Nucleus accumbens (tissue), 56 donors: ENCODE data around the gene PLEKHM3.

Experiments used
- DNase-seq, 56 donors: peaks; one replicate each; lab custom pipeline; 2025; lab: John Stamatoyannopoulos, UW

PLEKHM3 gene

GRCh38 chr2:207896525-207897285, 128.6 kb downstream of the PLEKHM3 start:
- no peak for DNase-seq

GRCh38 chr2:207895274-207895860, 130.0 kb downstream of the PLEKHM3 start:
- DNase-seq = no peak

- peak in 4 of 56 donors; percentile 2 to 24 (median 12) for DNase-seq
Measured at GRCh38 chr2:207892716-207893402, 132.5 kb downstream of the PLEKHM3 start.

GRCh38 chr2:207891086-207891844, 134.1 kb downstream of the PLEKHM3 start:
- DNase-seq = no peak

GRCh38 chr2:207887500-207887899, 137.8 kb downstream of the PLEKHM3 start:
- no peak for DNase-seq

- DNase-seq = no peak
Measured at GRCh38 chr2:207885010-207885409, 140.3 kb downstream of the PLEKHM3 start.

GRCh38 chr2:207884127-207884526, 141.2 kb downstream of the PLEKHM3 start:
- DNase-seq = no peak

- DNase-seq = no peak
Measured at GRCh38 chr2:207883002-207883780, 142.1 kb downstream of the PLEKHM3 start.

- DNase-seq = no peak
Measured at GRCh38 chr2:207881902-207882301, 143.4 kb downstream of the PLEKHM3 start.

GRCh38 chr2:207879536-207879935, 145.8 kb downstream of the PLEKHM3 start:
- DNase-seq = no peak

- DNase-seq = no peak
Measured at GRCh38 chr2:207876842-207877535, 148.3 kb downstream of the PLEKHM3 start.

- DNase-seq = no peak
Measured at GRCh38 chr2:207875473-207876212, 149.7 kb downstream of the PLEKHM3 start.

- DNase-seq = no peak
Measured at GRCh38 chr2:207873794-207874193, 151.5 kb downstream of the PLEKHM3 start.

- no peak for DNase-seq
Measured at GRCh38 chr2:207871911-207872310, 153.4 kb downstream of the PLEKHM3 start.

GRCh38 chr2:207871506-207871905, 153.8 kb downstream of the PLEKHM3 start:
- no peak for DNase-seq

- no peak for DNase-seq
Measured at GRCh38 chr2:207870814-207871213, 154.5 kb downstream of the PLEKHM3 start.

GRCh38 chr2:207869784-207870778, 155.2 kb downstream of the PLEKHM3 start:
- no peak for DNase-seq
